HepG2 (cell line): Measurements from ENCODE around the gene SLC8A2. TPM values are rescaled to one million over a fixed set of nuclear protein-coding genes. Genes with fewer than 3 reads are reported as not detected.

Experiments used
- ATAC-seq: fragments of 200-7000 bp; cut with Tn5 transposase; 3 replicates; pipeline ENCODE4 v1.9.1; 2020; ENCODE audit warnings: mild to moderate bottlenecking, moderate library complexity
- BruUV-seq: library from RNA; stranded (reverse); fragments of 400-500 nt; replicated peaks from 2 replicates; lab custom pipeline; 2021; lab: Mats Ljungman, UMichigan
- CTCF ChIA-PET: fragments of 300-600 bp; formaldehyde crosslinking; extraction: SDS; loops from one replicate; lab custom pipeline; 2021; ENCODE audit warnings: low total read pairs, inconsistent platforms, low intra/inter-chr PET ratio; lab: Yijun Ruan, JAX
- POLR2A ChIA-PET: fragments of 350-600 bp; sonication (Branson Sonifier 250); formaldehyde crosslinking; loops from one replicate; lab custom pipeline; 2020; ENCODE audit warnings: antibody characterized with exemption, inconsistent platforms; lab: Yijun Ruan, JAX
- DNase-seq: peaks from one replicate; pipeline ENCODE4 v3.0.0-alpha.2; 2015; ENCODE audit warnings: low spot score
- FAIRE-seq: peaks from 3 replicates; lab custom pipeline; 2011; peaks lifted over from hg19 to GRCh38; lab: Jason Lieb, UNC
- H2AFZ ChIP-seq: one replicate; pipeline ENCODE4 v1.6.1; 2011; ENCODE audit warnings: low read length, inconsistent platforms
- H3K27ac ChIP-seq: fragments of 300-600 bp; 3 replicates; pipeline ENCODE4 v1.8.0; 2011; ENCODE audit warnings: mixed run types, mild to moderate bottlenecking, mixed read lengths, low read length, inconsistent platforms; ENCODE audit not compliant: insufficient read depth; ENCODE audit errors: extremely low read length
- H3K27me3 ChIP-seq, 2 experiments: fragments of 200-600 bp in 1 of 2; 2 replicates in 1 of 2; 3 replicates in 1 of 2; pipeline versions ENCODE4 v1.6.0 to v1.8.0; 2011; ENCODE audit warnings: low read length in 2 of 2, mild to moderate bottlenecking in 2 of 2, moderate library complexity in 2 of 2, inconsistent platforms in 1 of 2; ENCODE audit not compliant: insufficient read depth in 2 of 2, control insufficient read depth in 1 of 2
- H3K36me3 ChIP-seq, 2 experiments: fragments of 200-600 bp in 1 of 2; replicated peaks in 1 of 2; 2 replicates in 1 of 2; 3 replicates in 1 of 2; pipeline versions ENCODE4 v1.5.1 to v1.8.0; 2011; ENCODE audit warnings: low read length in 2 of 2, inconsistent platforms in 1 of 2; ENCODE audit not compliant: insufficient read depth in 2 of 2, control insufficient read depth in 1 of 2
- H3K4me1 ChIP-seq: 2 replicates; pipeline ENCODE4 v1.5.1; 2012; ENCODE audit warnings: low read length, inconsistent platforms; ENCODE audit not compliant: insufficient read depth
- H3K4me2 ChIP-seq: 2 replicates; pipeline ENCODE4 v1.6.0; 2011; ENCODE audit warnings: low read depth, low read length, inconsistent platforms
- H3K4me3 ChIP-seq, 3 experiments: fragments of 200-600 bp in 1 of 3; sonication (generic), shearing (Covaris generic) in 1 of 3; replicated peaks in 1 of 3; 2 replicates each; pipeline ENCODE4 v1.5.1; 2011 to 2016; ENCODE audit warnings: low read length in 3 of 3, inconsistent platforms in 2 of 3, low read depth in 2 of 3, mild to moderate bottlenecking in 2 of 3, control low read depth in 1 of 3, mixed read lengths in 1 of 3; ENCODE audit not compliant: insufficient read depth in 1 of 3
- H3K79me2 ChIP-seq: one replicate; pipeline ENCODE4 v1.6.1; 2011; ENCODE audit warnings: low read length, inconsistent platforms; ENCODE audit not compliant: insufficient read depth
- H3K9ac ChIP-seq: 2 replicates; pipeline ENCODE4 v1.6.0; 2011; ENCODE audit warnings: mild to moderate bottlenecking, low read depth, low read length, inconsistent platforms; ENCODE audit not compliant: insufficient read depth
- H3K9me3 ChIP-seq: 2 replicates; pipeline ENCODE4 v1.5.1; 2012; ENCODE audit warnings: mild to moderate bottlenecking, low read length
- H4K20me1 ChIP-seq: 2 replicates; pipeline ENCODE4 v1.6.0; 2011; ENCODE audit warnings: inconsistent platforms, mild to moderate bottlenecking, low read length, moderate library complexity; ENCODE audit not compliant: insufficient read depth
- FOXJ3 ChIP-seq: sonication (generic); formaldehyde crosslinking; IDR thresholded peaks from 2 replicates; pipeline ENCODE4 v1.4.0; 2020; ENCODE audit warnings: missing genetic modification reagents, mild to moderate bottlenecking, borderline replicate concordance
- KLF13 ChIP-seq: sonication (generic); formaldehyde crosslinking; IDR thresholded peaks from 2 replicates; pipeline ENCODE4 v1.4.0; 2020; ENCODE audit warnings: mild to moderate bottlenecking, missing genetic modification reagents
- NFYC ChIP-seq: IDR thresholded peaks from 2 replicates; pipeline ENCODE4 v1.6.1; 2016; ENCODE audit warnings: missing genetic modification reagents, missing compliant biosample characterization
- SMAD3 ChIP-seq: sonication (generic); formaldehyde crosslinking; IDR thresholded peaks from 2 replicates; pipeline ENCODE4 v1.4.0; 2020; ENCODE audit warnings: missing genetic modification reagents
- SRSF9 ChIP-seq: fragments of 200-400 bp; formaldehyde crosslinking; IDR thresholded peaks from 2 replicates; pipeline ENCODE4 v1.6.1; 2018; ENCODE audit warnings: borderline replicate concordance, mild to moderate bottlenecking, low read depth, low read length; ENCODE audit not compliant: insufficient read depth, poor library complexity, severe bottlenecking
- ZNF180 ChIP-seq: sonication (generic); formaldehyde crosslinking; IDR thresholded peaks from 2 replicates; pipeline ENCODE4 v1.4.0; 2020; ENCODE audit warnings: low read depth, missing genetic modification reagents, borderline replicate concordance
- WGBS: methylation state at CpG from one replicate; pipeline ENCODE4 v1.1.6; 2017; ENCODE audit warnings: low lambda C conversion rate; 5-methylcytosine and 5-hydroxymethylcytosine counted together
- in situ Hi-C: cut with HindIII; loops from 2 replicates; pipeline ENCODE4 v1.10.0; 2017; ENCODE audit warnings: low pct_unique_long_range_greater_than_20kb; ENCODE audit not compliant: extremely low pct_ligation_motif_present
- intact Hi-C: fragments of 100-400 bp; cut with micrococcal nuclease; formaldehyde crosslinking; loops from one replicate; pipeline ENCODE4 v1.10.0; 2022; ENCODE audit not compliant: unreplicated experiment
- polyA plus RNA-seq, 8 experiments: library from polyadenylated mRNA; depleted of rRNA in 3 of 8; stranded (reverse) in 7 of 8; unstranded in 1 of 8; fragments of >200 nt; fragmentation: Illumina TruSeq in 4 of 8; extraction: Trizol in 4 of 8; gene quantifications; 2 replicates each; pipeline versions ENCODE4 v1.2.1 to v1.2.3, GENCODE V29; 2011 to 2016; ENCODE audit warnings: low read depth in 4 of 8, missing spikeins in 1 of 8, mixed read lengths in 1 of 8; ENCODE audit not compliant: insufficient read depth in 1 of 8
- total RNA-seq, 5 experiments: library from RNA; depleted of rRNA; stranded (reverse); fragments of >200 nt; fragmentation: Illumina TruSeq; extraction: Trizol; gene quantifications; 2 replicates each; pipeline ENCODE4 v1.2.3, GENCODE V29; 2016; ENCODE audit warnings: low read depth in 1 of 5
- TF ChIP-seq, protein P1 (sequence below), 2 experiments: fragments of 450-650 bp in 1 of 2; sonication (generic) in 1 of 2; formaldehyde crosslinking; IDR thresholded peaks; 2 replicates each; pipeline versions ENCODE4 v1.5.0 to v1.8.0; 2020 to 2022; ENCODE audit warnings: mild to moderate bottlenecking in 1 of 2, missing genetic modification reagents in 1 of 2
- TF ChIP-seq, protein P2 (sequence below): sonication (generic); formaldehyde crosslinking; IDR thresholded peaks from 2 replicates; pipeline ENCODE4 v1.4.0; 2020; ENCODE audit warnings: missing genetic modification reagents, low read depth, mild to moderate bottlenecking, borderline replicate concordance

The SLC8A2 gene
- total and polyA plus RNA-seq, 2 of the 13 experiments (the other 11 are each of a cell fraction or from before 2014, with no cell fraction given) = 0.02 TPM; not detected in 1

DNA sequence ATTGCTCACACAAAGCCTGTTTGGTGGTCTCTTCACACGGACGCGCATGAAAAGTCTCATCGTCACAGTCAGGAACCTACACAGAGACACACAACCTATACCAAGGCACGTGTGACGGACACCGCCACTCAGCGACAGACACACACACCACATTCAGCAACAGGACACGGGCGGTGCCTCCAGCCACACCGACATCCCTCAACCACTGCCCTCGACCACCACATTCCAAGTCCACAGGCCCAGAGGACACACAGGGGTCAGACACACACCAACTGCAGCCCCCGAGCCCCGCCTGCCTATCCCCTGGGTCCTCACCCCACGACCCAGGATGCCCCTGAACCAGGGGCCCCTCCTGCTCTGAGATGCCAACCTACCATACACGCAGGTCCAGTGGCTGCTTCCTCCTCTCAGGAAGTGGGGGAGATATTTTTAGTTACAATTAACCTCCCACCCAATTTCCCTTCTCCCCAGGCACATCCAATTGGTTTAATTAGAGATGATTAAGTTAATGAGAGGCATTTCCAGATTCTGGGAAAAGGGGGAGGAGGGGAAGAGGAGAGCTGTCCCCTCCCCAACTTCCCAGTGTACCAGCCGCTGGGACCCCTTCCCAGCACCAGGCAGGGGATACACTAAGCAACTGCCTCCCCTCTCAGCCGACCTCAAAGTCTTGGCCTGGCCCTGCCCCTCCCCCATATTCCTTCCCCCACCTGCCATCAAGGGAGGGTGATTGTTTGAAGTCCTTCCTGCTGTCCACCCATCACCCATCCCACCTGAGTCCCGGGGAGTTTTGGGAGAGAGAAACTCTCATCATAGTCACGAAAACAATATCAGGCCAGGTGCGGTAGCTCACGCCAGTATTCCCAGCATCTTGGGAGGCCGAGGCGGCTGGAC is 72.7 kb downstream of the SLC8A2 start:
- no peak overlapping the region for H3K4me2 ChIP-seq
- H3K9ac ChIP-seq = no peak overlapping the region
- no peaks in the 10 kb centered on the region for H3K9me3 ChIP-seq
- H3K4me3 ChIP-seq = no peak overlapping the region
- H3K4me1 ChIP-seq = no peaks in the 10 kb centered on the region
- no TSS peak for BruUV-seq
- in situ Hi-C loops = no loop called here
- TF ChIP-seq SMAD3 (CRISPR knock-in tag) = no peak
- no peak for TF ChIP-seq ZNF180 (CRISPR knock-in tag)
- no peak for TF ChIP-seq KLF13 (CRISPR knock-in tag)
- TF ChIP-seq SRSF9 = no peak
- TF ChIP-seq, protein P1, sequence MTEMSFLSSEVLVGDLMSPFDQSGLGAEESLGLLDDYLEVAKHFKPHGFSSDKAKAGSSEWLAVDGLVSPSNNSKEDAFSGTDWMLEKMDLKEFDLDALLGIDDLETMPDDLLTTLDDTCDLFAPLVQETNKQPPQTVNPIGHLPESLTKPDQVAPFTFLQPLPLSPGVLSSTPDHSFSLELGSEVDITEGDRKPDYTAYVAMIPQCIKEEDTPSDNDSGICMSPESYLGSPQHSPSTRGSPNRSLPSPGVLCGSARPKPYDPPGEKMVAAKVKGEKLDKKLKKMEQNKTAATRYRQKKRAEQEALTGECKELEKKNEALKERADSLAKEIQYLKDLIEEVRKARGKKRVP (CRISPR knock-in tag; IDR thresholded peaks at IDR 0.05) = no peak
- TF ChIP-seq FOXJ3 = no peak
- TF ChIP-seq, protein P2, sequence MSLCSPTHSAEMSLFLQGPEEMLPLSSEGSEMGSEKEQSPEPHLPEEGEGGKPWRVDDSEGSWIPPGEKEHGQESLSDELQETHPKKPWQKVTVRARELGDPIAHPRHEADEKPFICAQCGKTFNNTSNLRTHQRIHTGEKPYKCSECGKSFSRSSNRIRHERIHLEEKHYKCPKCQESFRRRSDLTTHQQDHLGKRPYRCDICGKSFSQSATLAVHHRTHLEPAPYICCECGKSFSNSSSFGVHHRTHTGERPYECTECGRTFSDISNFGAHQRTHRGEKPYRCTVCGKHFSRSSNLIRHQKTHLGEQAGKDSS (CRISPR knock-in tag) = no peak
- TF ChIP-seq NFYC (CRISPR knock-in tag) = no peak
- WGBS = 23% methylated on average over 14 of the region's 24 CpGs
- CTCF ChIA-PET = no interaction called here
- DNase-seq (no peak), ATAC-seq (no peak), FAIRE-seq (no peak)
- no peaks in the 10 kb centered on the region for H3K36me3 ChIP-seq
- H2AFZ ChIP-seq = no peak overlapping the region
- intact Hi-C loops = no loop called here
- H3K27me3 ChIP-seq = peaks cover 2 to 34% of the 10 kb centered on the region in 2 experiments; a peak in 4 of 5 replicates
- no peaks in the 10 kb centered on the region for H3K79me2 ChIP-seq
- H4K20me1 ChIP-seq = no peaks in the 10 kb centered on the region
- POLR2A ChIA-PET = no interaction called here
- H3K27ac ChIP-seq = no peak overlapping the region
